ENCODE measurements around the gene RASAL2.

Gene RASAL2

DNA sequence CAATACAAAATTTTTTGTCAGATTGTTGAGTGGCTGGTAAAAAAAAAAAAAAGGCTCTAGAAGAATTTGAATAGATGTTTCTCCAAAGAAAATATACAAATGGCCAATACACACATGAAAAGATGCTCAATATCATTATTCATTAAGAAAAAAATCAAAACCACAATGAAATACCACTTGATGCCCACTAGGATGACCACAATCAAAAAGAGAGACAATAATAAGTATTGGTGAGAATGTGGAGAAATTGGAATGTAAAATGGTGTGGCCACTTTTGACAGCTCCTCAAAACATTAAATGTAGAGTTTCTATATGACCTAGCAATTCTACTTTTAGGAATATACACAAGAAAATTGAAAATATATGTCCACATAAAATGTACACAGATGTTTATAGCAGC is 302.9 kb downstream of the RASAL2 start:
- no peaks in the 10 kb centered on the region for H3K36me3 ChIP-seq (ENCODE audit: insufficient read depth, low read length)
- no peaks in the 10 kb centered on the region for H3K9me3 ChIP-seq (ENCODE audit: insufficient read depth, low read depth, low read length)
- no peaks in the 10 kb centered on the region for H3K27me3 ChIP-seq (ENCODE audit: insufficient read depth, low read length, poor library complexity, severe bottlenecking)
- TF ChIP-seq, protein P1, sequence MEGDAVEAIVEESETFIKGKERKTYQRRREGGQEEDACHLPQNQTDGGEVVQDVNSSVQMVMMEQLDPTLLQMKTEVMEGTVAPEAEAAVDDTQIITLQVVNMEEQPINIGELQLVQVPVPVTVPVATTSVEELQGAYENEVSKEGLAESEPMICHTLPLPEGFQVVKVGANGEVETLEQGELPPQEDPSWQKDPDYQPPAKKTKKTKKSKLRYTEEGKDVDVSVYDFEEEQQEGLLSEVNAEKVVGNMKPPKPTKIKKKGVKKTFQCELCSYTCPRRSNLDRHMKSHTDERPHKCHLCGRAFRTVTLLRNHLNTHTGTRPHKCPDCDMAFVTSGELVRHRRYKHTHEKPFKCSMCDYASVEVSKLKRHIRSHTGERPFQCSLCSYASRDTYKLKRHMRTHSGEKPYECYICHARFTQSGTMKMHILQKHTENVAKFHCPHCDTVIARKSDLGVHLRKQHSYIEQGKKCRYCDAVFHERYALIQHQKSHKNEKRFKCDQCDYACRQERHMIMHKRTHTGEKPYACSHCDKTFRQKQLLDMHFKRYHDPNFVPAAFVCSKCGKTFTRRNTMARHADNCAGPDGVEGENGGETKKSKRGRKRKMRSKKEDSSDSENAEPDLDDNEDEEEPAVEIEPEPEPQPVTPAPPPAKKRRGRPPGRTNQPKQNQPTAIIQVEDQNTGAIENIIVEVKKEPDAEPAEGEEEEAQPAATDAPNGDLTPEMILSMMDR (conservative IDR thresholded peaks at IDR 0.05; ENCODE audit: low read length) = no peak
- TF ChIP-seq EZH2phosphoT487 (IDR thresholded peaks at IDR 0.05; ENCODE audit: borderline replicate concordance) = no peak
- no peaks in the 10 kb centered on the region for H3K4me1 ChIP-seq (ENCODE audit: insufficient read depth, low read length, poor library complexity, severe bottlenecking)
- H3K4me2 ChIP-seq (ENCODE audit: low read depth, low read length, poor library complexity, severe bottlenecking) = no peak overlapping the region
- no peak overlapping the region for H2AFZ ChIP-seq (ENCODE audit: low read length)
- no peaks in the 10 kb centered on the region for H4K20me1 ChIP-seq (ENCODE audit: insufficient read depth, low read length, poor library complexity, severe bottlenecking)
- no peaks in the 10 kb centered on the region for H3K79me2 ChIP-seq (ENCODE audit: insufficient read depth, low read length)
- no peaks in the 10 kb centered on the region for H3K9me2 ChIP-seq (replicated peaks; ENCODE audit: low read depth, low read length)
- no peak overlapping the region for H3K4me3 ChIP-seq (ENCODE audit: low read length, poor library complexity, severe bottlenecking)
- no peaks in the 10 kb centered on the region for H3F3A ChIP-seq (ENCODE audit: low read depth)
- no peak overlapping the region for H3K9ac ChIP-seq (ENCODE audit: low read depth, low read length, poor library complexity, severe bottlenecking)

- Histone ChIP-seq H3K9ac (ENCODE audit: low read depth, low read length, poor library complexity, severe bottlenecking) (no peak overlapping the region), H3K4me2 (ENCODE audit: low read depth, low read length, poor library complexity, severe bottlenecking) (no peak overlapping the region), H3K79me2 (ENCODE audit: insufficient read depth, low read length) (no peaks in the 10 kb centered on the region), H3K4me3 (ENCODE audit: low read length, poor library complexity, severe bottlenecking) (no peak overlapping the region), H3K4me1 (ENCODE audit: insufficient read depth, low read length, poor library complexity, severe bottlenecking) (no peaks in the 10 kb centered on the region), H3K9me3 (ENCODE audit: insufficient read depth, low read depth, low read length) (no peaks in the 10 kb centered on the region), H3K27me3 (ENCODE audit: insufficient read depth, low read length, poor library complexity, severe bottlenecking) (no peaks in the 10 kb centered on the region), H3K9me2 (replicated peaks; ENCODE audit: low read depth, low read length) (no peaks in the 10 kb centered on the region), H3K36me3 (ENCODE audit: insufficient read depth, low read length) (no peaks in the 10 kb centered on the region), H2AFZ (ENCODE audit: low read length) (no peak overlapping the region), H4K20me1 (ENCODE audit: insufficient read depth, low read length, poor library complexity, severe bottlenecking) (no peaks in the 10 kb centered on the region), H3F3A (ENCODE audit: low read depth) (no peaks in the 10 kb centered on the region)
- no peak for TF ChIP-seq EZH2phosphoT487 (IDR thresholded peaks at IDR 0.05; ENCODE audit: borderline replicate concordance)
- TF ChIP-seq, protein P1 (conservative IDR thresholded peaks at IDR 0.05; ENCODE audit: low read length) = no peak
Measured at GRCh38 chr1:178397678-178398077, 303.8 kb downstream of the RASAL2 start.

GRCh38 chr1:178399177-178399728 is 305.3 kb downstream of the RASAL2 start:
- H2AFZ ChIP-seq (ENCODE audit: low read length) = no peak overlapping the region
- H3K9me3 ChIP-seq (ENCODE audit: insufficient read depth, low read depth, low read length) = no peaks in the 10 kb centered on the region
- H3K9me2 ChIP-seq (replicated peaks; ENCODE audit: low read depth, low read length) = no peaks in the 10 kb centered on the region
- H3K36me3 ChIP-seq (ENCODE audit: insufficient read depth, low read length) = no peaks in the 10 kb centered on the region
- no peak for TF ChIP-seq EZH2phosphoT487 (IDR thresholded peaks at IDR 0.05; ENCODE audit: borderline replicate concordance)
- TF ChIP-seq, protein P1 (conservative IDR thresholded peaks at IDR 0.05; ENCODE audit: low read length) = no peak
- no peak overlapping the region for H3K4me3 ChIP-seq (ENCODE audit: low read length, poor library complexity, severe bottlenecking)
- H3K4me2 ChIP-seq (ENCODE audit: low read depth, low read length, poor library complexity, severe bottlenecking) = no peak overlapping the region
- no peaks in the 10 kb centered on the region for H3K4me1 ChIP-seq (ENCODE audit: insufficient read depth, low read length, poor library complexity, severe bottlenecking)
- H3K9ac ChIP-seq (ENCODE audit: low read depth, low read length, poor library complexity, severe bottlenecking) = no peak overlapping the region
- no peaks in the 10 kb centered on the region for H3K79me2 ChIP-seq (ENCODE audit: insufficient read depth, low read length)
- H3F3A ChIP-seq (ENCODE audit: low read depth) = no peaks in the 10 kb centered on the region
- no peaks in the 10 kb centered on the region for H3K27me3 ChIP-seq (ENCODE audit: insufficient read depth, low read length, poor library complexity, severe bottlenecking)
- no peaks in the 10 kb centered on the region for H4K20me1 ChIP-seq (ENCODE audit: insufficient read depth, low read length, poor library complexity, severe bottlenecking)

Measured in Loucy (cell line).